Fibroblast of lung (primary cell): ENCODE results near the gene SAP30BP.

ENCODE experiments used
- EZH2 ChIP-seq: IDR thresholded peaks from 2 replicates; pipeline ENCODE4 v1.5.1; 2012; ENCODE audit warnings: low read length, control low read depth, mild to moderate bottlenecking; ENCODE audit errors: missing control alignments
- TF ChIP-seq, protein P1 (sequence below), 2 donors: IDR thresholded peaks in 1 of 2; conservative IDR thresholded peaks in 1 of 2; 1 replicate in 1 of 2; 2 replicates in 1 of 2; pipeline ENCODE4 v1.5.1; 2011 to 2012; ENCODE audit warnings: low read length in 2 of 2, control low read depth in 1 of 2, inconsistent platforms in 1 of 2, low read depth in 1 of 2, mild to moderate bottlenecking in 1 of 2

DNA sequence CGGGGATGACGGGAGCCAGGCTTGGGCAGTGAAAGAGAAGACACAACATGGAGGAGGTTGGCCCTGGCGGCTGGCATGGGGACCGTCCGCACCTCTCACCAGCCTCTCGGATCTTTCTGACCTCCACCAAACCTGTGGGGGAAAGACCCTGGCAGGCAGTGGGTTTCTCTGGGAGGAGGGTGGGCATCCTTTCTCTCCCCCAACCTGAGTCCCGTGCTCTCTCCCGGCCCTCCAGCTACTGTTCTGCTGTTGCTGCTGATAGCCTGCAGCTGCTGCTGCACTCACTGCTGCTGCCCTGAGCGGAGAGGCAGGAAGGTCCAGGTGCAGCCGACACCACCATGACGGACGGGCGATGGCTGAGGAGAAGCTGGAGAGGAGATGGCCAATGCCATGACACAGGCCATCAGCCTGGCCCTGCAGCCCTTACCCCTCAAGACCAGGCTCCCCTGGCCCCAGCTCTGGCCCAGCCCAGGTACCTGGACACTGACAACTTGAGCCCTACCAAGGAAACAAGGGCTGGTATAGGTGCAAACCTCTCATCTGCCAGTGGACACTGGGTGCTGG lies 26.5 kb upstream of the SAP30BP start:
- TF ChIP-seq, protein P1, sequence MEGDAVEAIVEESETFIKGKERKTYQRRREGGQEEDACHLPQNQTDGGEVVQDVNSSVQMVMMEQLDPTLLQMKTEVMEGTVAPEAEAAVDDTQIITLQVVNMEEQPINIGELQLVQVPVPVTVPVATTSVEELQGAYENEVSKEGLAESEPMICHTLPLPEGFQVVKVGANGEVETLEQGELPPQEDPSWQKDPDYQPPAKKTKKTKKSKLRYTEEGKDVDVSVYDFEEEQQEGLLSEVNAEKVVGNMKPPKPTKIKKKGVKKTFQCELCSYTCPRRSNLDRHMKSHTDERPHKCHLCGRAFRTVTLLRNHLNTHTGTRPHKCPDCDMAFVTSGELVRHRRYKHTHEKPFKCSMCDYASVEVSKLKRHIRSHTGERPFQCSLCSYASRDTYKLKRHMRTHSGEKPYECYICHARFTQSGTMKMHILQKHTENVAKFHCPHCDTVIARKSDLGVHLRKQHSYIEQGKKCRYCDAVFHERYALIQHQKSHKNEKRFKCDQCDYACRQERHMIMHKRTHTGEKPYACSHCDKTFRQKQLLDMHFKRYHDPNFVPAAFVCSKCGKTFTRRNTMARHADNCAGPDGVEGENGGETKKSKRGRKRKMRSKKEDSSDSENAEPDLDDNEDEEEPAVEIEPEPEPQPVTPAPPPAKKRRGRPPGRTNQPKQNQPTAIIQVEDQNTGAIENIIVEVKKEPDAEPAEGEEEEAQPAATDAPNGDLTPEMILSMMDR (conservative IDR thresholded peaks at IDR 0.05 in 1 of 2, IDR thresholded peaks at IDR 0.05 in 1 of 2; ENCODE audit: low read depth in 1 of 2, low read length in 2 of 2), result no peak
- no peak for TF ChIP-seq EZH2
